ENCODE data around the gene TEX22.

DNA sequence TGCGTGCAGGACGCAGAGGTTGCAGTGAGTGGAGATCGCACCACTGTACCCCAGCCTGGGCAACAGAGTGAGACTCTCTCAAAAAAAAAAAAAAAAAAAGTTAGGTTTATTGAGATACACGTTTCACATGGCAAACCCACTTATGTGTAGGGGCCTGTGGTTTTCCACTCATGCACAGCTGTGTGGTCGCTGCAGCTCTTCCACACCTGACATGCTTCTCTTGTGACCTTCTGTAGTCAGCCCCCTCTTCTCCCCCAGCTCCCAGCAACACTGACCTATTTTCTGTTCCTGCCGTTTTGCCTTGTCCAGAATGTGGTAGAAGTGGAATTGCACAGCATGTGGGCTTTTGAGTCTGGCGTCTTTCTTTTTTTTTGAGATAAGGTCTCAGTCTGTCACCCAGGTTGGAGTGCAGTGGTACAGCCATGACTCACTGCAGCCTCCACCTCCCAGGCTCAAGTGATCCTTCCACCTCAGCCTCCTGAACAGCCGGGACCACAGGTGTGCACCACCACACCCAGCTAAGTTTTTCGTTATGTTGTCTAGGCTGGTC is 29.7 kb downstream of the TEX22 start:
- no peak for TF ChIP-seq POLR2A (IDR thresholded peaks at IDR 0.05; ENCODE audit: low read length)
- TF ChIP-seq GATA1 (IDR thresholded peaks at IDR 0.05; ENCODE audit: low read depth, low read length) = no peak
